ENCODE data around the gene VPS37B. TPM values are rescaled to one million over a fixed set of nuclear protein-coding genes. Genes with fewer than 3 reads are reported as not detected.
A peak's percentile ranks its signal among the peaks of the same experiment; 100 is the strongest.

The VPS37B gene
- total and polyA plus RNA-seq, 2 of the 8 experiments (the other 6 are each of a cell fraction or from before 2014, with no cell fraction given) = 11.9 to 15.7 TPM

DNA sequence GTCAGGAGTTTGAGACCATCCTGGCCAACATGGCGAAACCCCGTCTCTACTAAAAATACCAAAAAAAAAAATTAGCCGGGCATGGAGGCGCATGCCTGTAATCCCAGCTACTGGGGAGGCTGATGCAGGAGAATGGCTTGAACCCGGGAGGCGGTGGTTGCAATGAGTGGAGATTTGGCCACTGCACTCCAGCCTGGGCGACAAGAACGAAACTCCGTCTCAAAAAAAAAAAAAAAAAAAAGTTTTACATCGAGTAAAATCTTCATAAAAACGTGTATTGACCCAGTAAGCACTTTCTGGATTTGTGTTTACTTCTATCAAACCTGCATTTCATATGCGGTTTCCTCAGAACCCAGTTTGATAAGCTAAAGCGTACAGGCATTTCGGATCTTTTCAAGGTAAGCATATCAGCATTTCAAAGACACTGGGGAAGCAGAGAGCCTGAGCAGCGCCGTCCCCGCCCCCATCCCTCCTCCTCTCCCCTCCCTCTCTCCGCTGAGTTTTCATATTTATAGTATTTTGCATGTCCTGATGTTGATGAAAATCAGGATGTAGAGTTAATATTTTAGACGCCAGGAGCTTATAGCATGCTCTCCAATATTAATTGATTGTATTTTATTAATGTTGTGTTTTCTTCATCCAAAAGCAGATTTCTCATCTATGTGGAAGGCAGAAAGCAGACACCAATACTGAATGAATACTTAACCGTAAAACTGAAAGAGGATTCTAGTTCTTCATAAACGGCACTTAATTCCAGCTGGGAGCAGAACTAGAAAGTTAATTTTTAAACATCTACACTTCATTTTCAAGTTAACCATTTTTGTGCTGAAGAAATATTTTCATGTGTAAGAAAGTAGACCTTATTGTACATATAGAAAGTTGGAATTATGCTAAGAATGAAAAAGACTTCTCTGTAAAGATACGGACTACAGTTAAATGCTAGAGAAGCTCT is 69.9 kb downstream of the VPS37B start:
- Histone ChIP-seq H3K18ac (ENCODE audit: extremely low read depth, low read length) (no peak overlapping the region), H2BK20ac (ENCODE audit: low read length) (no peak overlapping the region), H3K79me2 (ENCODE audit: control insufficient read depth in 1 of 2, insufficient read depth in 2 of 2, low read length in 2 of 2) (no peaks in the 10 kb centered on the region), H2BK15ac (ENCODE audit: low read length) (no peak overlapping the region), H2BK12ac (ENCODE audit: low read depth, low read length) (no peak overlapping the region), H3K79me1 (ENCODE audit: low read depth, low read length) (no peaks in the 10 kb centered on the region), H3K56ac (replicated peaks; ENCODE audit: insufficient read length, low read depth, low read length) (no peak overlapping the region), H2BK5ac (ENCODE audit: low read depth, low read length) (no peak overlapping the region), H4K5ac (ENCODE audit: insufficient read length, low read depth, low read length) (no peak overlapping the region), H4K91ac (replicated peaks; ENCODE audit: insufficient read length, low read length) (no peak overlapping the region), H3K4me1 (replicated peaks in 1 of 4; ENCODE audit: control insufficient read depth in 3 of 4, insufficient read depth in 4 of 4, low read length in 3 of 4) (no peaks in the 10 kb centered on the region), H3K23me2 (ENCODE audit: low read depth, low read length) (no peaks in the 10 kb centered on the region), H3K27ac (ENCODE audit: low read depth, low read length) (no peak overlapping the region), H3K4me3 (ENCODE audit: extremely low read depth in 1 of 4, insufficient read depth in 2 of 4, low read depth in 3 of 4, low read length in 4 of 4) (peak overlapping the region in 2 of 4 experiments; percentile 19 to 42; a peak in 2 of 8 replicates), H2AFZ (ENCODE audit: low read length) (no peak overlapping the region), H3K27me3 (replicated peaks in 1 of 4; ENCODE audit: control insufficient read depth in 3 of 4, extremely low read depth in 1 of 4, insufficient read depth in 3 of 4, low read length in 3 of 4) (no peaks in the 10 kb centered on the region), H4K20me1 (replicated peaks in 1 of 2; ENCODE audit: control insufficient read depth in 1 of 2, insufficient read depth in 2 of 2, low read length in 2 of 2) (no peaks in the 10 kb centered on the region), H2BK120ac (replicated peaks; ENCODE audit: low read depth, low read length) (no peak overlapping the region), H3K9me3 (ENCODE audit: insufficient read depth in 2 of 2, low read depth in 1 of 2, low read length in 1 of 2) (no peaks in the 10 kb centered on the region), H3K9ac (replicated peaks in 1 of 4; ENCODE audit: extremely low read depth in 1 of 4, low read depth in 3 of 4, low read length in 3 of 4) (no peak overlapping the region), H2AK5ac (ENCODE audit: low read depth, low read length) (no peak overlapping the region), H3K36me3 (ENCODE audit: control insufficient read depth in 2 of 4, insufficient read depth in 4 of 4, low read length in 3 of 4) (no peaks in the 10 kb centered on the region), H3K4ac (replicated peaks; ENCODE audit: insufficient read length, low read depth, low read length) (no peak overlapping the region), H4K8ac (ENCODE audit: extremely low read depth, insufficient read depth, low read length) (no peak overlapping the region), H3K14ac (ENCODE audit: insufficient read length) (no peak overlapping the region), H3K4me2 (ENCODE audit: insufficient read depth in 1 of 2, low read depth in 2 of 2, low read length in 2 of 2) (peak overlapping the region in 1 of 2 experiments; percentile 52; a peak in 2 of 4 replicates), H3K23ac (ENCODE audit: insufficient read length) (no peak overlapping the region)
- 44% methylated on average over 15 of the region's 22 CpGs; no CpG with 5 or more reads in 1 of the 2 experiments for WGBS, 2 experiments (ENCODE audit: extremely low coverage in 1 of 2, insufficient coverage in 1 of 2, insufficient read length in 1 of 2, insufficient replicate concordance in 2 of 2, low coverage in 1 of 2, low lambda C conversion rate in 2 of 2, missing lambda C conversion rate in 1 of 2)
- ChIA-PET CTCF (ENCODE audit: partially characterized antibody) (interaction anchor here (0.6 to 5.4 kb wide), 8 partner anchors 10 to 966 kb away, joined by 3 to 28 read pairs (median 4); no protein-coding TSS in a partner anchor), POLR2A (ENCODE audit: partially characterized antibody) (interaction anchor here (0.6 kb wide), 2 partner anchors 55 to 390 kb away, joined by 3 read pairs; no protein-coding TSS in a partner anchor)
- DNase-seq (ENCODE audit: low read depth in 1 of 2, low spot score in 2 of 2) = no peak
- no peak for FAIRE-seq
- TF ChIP-seq BRCA1 (IDR thresholded peaks at IDR 0.05; ENCODE audit: low read depth, low read length) (no peak), CBX5 (IDR thresholded peaks at IDR 0.05; ENCODE audit: low read depth, low read length) (no peak), RAD21 (IDR thresholded peaks at IDR 0.05 in 1 of 2, conservative IDR thresholded peaks at IDR 0.05 in 1 of 2; ENCODE audit: low read depth in 2 of 2, low read length in 2 of 2) (no peak), SAP30 (IDR thresholded peaks at IDR 0.05; ENCODE audit: insufficient read depth, insufficient replicate concordance, low read length) (no peak), EGR1 (IDR thresholded peaks at IDR 0.05; ENCODE audit: borderline replicate concordance, low read depth, low read length) (no peak), SRF (IDR thresholded peaks at IDR 0.05; ENCODE audit: low read depth, low read length) (no peak)
- TF ChIP-seq, protein P1, sequence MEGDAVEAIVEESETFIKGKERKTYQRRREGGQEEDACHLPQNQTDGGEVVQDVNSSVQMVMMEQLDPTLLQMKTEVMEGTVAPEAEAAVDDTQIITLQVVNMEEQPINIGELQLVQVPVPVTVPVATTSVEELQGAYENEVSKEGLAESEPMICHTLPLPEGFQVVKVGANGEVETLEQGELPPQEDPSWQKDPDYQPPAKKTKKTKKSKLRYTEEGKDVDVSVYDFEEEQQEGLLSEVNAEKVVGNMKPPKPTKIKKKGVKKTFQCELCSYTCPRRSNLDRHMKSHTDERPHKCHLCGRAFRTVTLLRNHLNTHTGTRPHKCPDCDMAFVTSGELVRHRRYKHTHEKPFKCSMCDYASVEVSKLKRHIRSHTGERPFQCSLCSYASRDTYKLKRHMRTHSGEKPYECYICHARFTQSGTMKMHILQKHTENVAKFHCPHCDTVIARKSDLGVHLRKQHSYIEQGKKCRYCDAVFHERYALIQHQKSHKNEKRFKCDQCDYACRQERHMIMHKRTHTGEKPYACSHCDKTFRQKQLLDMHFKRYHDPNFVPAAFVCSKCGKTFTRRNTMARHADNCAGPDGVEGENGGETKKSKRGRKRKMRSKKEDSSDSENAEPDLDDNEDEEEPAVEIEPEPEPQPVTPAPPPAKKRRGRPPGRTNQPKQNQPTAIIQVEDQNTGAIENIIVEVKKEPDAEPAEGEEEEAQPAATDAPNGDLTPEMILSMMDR (IDR thresholded peaks at IDR 0.05; ENCODE audit: control extremely low read depth in 1 of 3, insufficient read depth in 1 of 3, low read depth in 1 of 3, low read length in 3 of 3) = no peak

All from H1 (cell line).